Osteocyte (in vitro differentiated cells): ENCODE results near the gene PIP4K2B. TPM values are rescaled to one million over a fixed set of nuclear protein-coding genes. Genes with fewer than 3 reads are reported as not detected.

Experiments
- DNase-seq: peaks from one replicate; pipeline ENCODE4 v3.0.0; 2021; ENCODE audit warnings: mixed read lengths; ENCODE audit not compliant: unreplicated experiment; ENCODE audit errors: extremely low spot score
- H3K27ac Mint-ChIP-seq: one replicate; pipeline ENCODE4 v1.8.0; 2021; ENCODE audit warnings: mild to moderate bottlenecking, mixed read lengths; ENCODE audit not compliant: unreplicated experiment
- H3K27me3 Mint-ChIP-seq: one replicate; pipeline ENCODE4 v1.8.0; 2021; ENCODE audit warnings: mixed read lengths; ENCODE audit not compliant: unreplicated experiment
- H3K36me3 Mint-ChIP-seq: one replicate; pipeline ENCODE4 v1.8.0; 2021; ENCODE audit warnings: mixed read lengths; ENCODE audit not compliant: unreplicated experiment
- H3K4me1 Mint-ChIP-seq: one replicate; pipeline ENCODE4 v1.8.0; 2021; ENCODE audit warnings: mixed read lengths; ENCODE audit not compliant: unreplicated experiment
- H3K4me3 Mint-ChIP-seq: one replicate; pipeline ENCODE4 v1.8.0; 2021; ENCODE audit warnings: mild to moderate bottlenecking, moderate library complexity, mixed read lengths; ENCODE audit not compliant: unreplicated experiment
- H3K9me3 Mint-ChIP-seq: one replicate; pipeline ENCODE4 v1.8.0; 2021; ENCODE audit warnings: mixed read lengths; ENCODE audit not compliant: unreplicated experiment
- total RNA-seq: library from RNA; stranded (reverse); gene quantifications from 2 replicates; pipeline ENCODE4 v1.2.1, GENCODE V29; 2021
- TF ChIP-seq, protein P1 (sequence below): fragments of 200-600 bp; sonication (generic); IDR thresholded peaks from 2 replicates; pipeline ENCODE4 v1.5.0; 2021; ENCODE audit warnings: antibody characterized with exemption, mild to moderate bottlenecking, moderate library complexity

The PIP4K2B gene
- total RNA-seq, 1 donor from 2014 or later = 77.4 TPM

DNA sequence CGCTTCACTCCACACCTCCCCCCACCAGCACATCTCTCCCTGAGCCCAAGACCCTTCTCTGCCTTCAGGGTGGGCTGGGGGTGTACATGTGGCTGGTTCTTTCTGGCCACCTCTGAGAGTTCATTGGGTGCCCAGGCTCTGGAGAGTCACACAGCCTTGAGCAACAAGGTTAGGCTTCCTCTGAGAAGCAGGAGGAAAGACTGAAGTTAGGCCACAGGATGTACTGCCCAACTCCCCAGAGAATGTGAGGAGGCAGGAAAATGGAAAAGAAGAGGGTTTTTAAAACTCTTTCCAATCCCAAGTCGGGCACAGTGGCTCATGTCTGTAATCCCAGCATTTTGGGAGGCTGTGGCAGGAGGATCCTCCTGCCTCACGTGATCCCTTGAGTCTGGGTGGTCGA is 58.5 kb downstream of the PIP4K2B start:
- DNase-seq = no peak
- Mint-ChIP-seq H3K36me3 (peaks cover 14% of the 10 kb centered on the region), H3K4me1 (peaks cover 42% of the 10 kb centered on the region), H3K27ac (peak overlapping the region; percentile 91), H3K9me3 (no peaks in the 10 kb centered on the region), H3K27me3 (no peaks in the 10 kb centered on the region), H3K4me3 (no peak overlapping the region)
- TF ChIP-seq, protein P1, sequence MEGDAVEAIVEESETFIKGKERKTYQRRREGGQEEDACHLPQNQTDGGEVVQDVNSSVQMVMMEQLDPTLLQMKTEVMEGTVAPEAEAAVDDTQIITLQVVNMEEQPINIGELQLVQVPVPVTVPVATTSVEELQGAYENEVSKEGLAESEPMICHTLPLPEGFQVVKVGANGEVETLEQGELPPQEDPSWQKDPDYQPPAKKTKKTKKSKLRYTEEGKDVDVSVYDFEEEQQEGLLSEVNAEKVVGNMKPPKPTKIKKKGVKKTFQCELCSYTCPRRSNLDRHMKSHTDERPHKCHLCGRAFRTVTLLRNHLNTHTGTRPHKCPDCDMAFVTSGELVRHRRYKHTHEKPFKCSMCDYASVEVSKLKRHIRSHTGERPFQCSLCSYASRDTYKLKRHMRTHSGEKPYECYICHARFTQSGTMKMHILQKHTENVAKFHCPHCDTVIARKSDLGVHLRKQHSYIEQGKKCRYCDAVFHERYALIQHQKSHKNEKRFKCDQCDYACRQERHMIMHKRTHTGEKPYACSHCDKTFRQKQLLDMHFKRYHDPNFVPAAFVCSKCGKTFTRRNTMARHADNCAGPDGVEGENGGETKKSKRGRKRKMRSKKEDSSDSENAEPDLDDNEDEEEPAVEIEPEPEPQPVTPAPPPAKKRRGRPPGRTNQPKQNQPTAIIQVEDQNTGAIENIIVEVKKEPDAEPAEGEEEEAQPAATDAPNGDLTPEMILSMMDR = no peak

DNA sequence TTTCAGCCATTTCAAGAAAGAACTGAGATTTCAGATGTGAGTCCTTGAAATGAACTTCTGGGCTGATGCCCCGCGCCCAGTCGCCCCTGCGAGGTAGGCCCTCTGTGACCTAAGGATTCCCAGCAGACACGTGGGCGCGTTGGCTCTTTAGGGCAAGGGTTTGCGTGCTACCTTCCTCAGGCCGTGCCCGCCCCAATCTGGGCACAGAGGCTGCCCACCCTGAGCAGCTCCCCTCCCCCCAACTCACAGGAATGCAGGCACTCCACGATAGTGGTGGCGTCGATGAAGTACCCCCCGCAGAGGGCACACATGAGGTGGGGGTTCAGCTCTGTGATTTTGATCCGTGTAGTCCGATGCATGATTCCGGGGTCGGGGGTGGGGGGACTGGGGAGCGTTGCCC is 59.3 kb downstream of the PIP4K2B start:
- Mint-ChIP-seq H3K36me3 (peaks cover 17% of the 10 kb centered on the region), H3K9me3 (no peaks in the 10 kb centered on the region), H3K27me3 (no peaks in the 10 kb centered on the region), H3K4me1 (peaks cover 39% of the 10 kb centered on the region), H3K27ac (no peak overlapping the region), H3K4me3 (no peak overlapping the region)
- TF ChIP-seq, protein P1 = no peak
- no peak for DNase-seq

DNA sequence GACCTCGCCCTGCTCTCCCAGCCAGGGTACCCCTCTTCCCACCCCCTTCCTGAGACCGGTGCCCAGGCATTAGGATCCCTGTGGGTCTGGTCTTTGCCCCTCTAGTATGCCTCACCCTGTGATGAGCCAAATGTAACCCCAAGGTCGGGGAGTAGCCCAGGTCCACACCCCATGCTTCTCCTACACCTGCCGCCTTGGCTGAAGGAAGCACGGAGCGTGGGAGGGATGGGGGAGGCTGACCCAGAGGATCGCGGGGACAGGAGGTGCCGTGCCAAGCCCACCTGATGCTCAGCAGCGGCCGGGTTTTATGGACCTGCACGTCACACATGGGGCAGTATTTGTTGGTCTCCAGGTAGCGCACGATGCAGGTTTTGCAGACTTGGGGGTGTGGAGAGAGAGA is 60.1 kb downstream of the PIP4K2B start:
- peaks cover 18% of the 10 kb centered on the region for H3K36me3 Mint-ChIP-seq
- no peaks in the 10 kb centered on the region for H3K9me3 Mint-ChIP-seq
- TF ChIP-seq, protein P1 = no peak
- no peak overlapping the region for H3K27ac Mint-ChIP-seq
- no peak for DNase-seq
- peaks cover 34% of the 10 kb centered on the region for H3K4me1 Mint-ChIP-seq
- H3K4me3 Mint-ChIP-seq = no peak overlapping the region
- no peaks in the 10 kb centered on the region for H3K27me3 Mint-ChIP-seq

DNA sequence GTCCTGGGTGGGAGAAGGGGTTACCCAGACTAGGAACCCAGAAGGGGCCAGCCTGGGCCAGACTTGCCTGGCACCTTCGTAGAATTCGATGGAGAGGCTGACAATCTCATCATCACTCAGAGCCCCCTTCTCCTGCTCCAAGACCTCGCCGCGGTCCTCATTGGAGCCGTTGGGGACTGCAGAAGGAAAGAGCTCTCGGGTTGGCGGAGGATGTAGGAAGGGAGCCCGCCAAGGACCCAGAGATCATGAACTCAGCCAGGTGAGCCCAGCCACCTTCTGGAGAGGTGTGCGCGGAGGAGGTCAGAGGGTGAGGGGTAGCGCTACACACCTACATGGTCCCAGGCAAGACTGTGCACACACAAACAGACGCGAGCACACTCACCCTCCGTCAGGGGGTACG is 60.7 kb downstream of the PIP4K2B start:
- Mint-ChIP-seq H3K4me1 (peaks cover 29% of the 10 kb centered on the region), H3K4me3 (no peak overlapping the region)

DNA sequence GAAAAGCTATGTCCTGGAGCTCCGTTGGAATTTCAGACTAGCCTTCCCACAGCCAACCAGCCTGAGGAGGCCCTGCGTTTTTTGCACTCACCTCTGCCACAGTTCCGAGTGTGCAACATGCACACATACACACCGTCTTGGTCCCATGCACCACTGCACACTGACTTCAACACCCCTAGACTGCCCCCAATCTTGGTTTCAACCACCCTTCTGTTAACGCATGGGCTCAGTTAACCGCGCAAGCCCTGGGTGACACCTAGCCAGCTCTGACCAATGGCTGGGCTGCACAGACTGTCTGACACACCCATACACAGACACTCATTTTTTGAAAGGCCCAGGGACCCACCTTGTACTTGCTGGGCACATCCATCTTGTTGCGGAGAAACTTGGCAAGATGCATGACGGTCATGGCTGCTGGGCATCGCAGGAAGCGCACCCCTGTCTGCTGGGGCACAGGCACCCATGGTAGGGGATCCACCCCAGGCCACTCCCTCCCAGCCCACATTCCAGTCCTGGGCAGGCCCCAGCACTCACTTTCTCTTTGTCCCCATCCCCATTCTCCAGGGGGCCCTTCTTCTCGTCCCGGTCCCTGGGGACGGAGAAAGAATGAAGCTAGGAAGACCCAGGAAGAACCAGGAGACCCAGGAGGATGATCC is 61.2 kb downstream of the PIP4K2B start:
- Mint-ChIP-seq H3K36me3 (peaks cover 20% of the 10 kb centered on the region), H3K4me3 (no peak overlapping the region), H3K4me1 (peaks cover 24% of the 10 kb centered on the region), H3K27ac (no peak overlapping the region), H3K27me3 (no peaks in the 10 kb centered on the region), H3K9me3 (no peaks in the 10 kb centered on the region)
- no peak for DNase-seq
- TF ChIP-seq, protein P1 = no peak

More for the DNA sequence above, 60.7 kb downstream of the PIP4K2B start:
- Mint-ChIP-seq H3K9me3 (no peaks in the 10 kb centered on the region), H3K36me3 (peaks cover 18% of the 10 kb centered on the region), H3K27me3 (no peaks in the 10 kb centered on the region), H3K27ac (no peak overlapping the region)
- no peak for DNase-seq
- TF ChIP-seq, protein P1 = no peak
